Esophagus muscularis mucosa (tissue), 3 donors: ENCODE measurements around the gene CFB.
"Not testable (repeated sequence)": the region's sequence is repeated elsewhere in the genome, so short reads cannot be mapped to it uniquely, and the experiment has no call there.

Source experiments
- CTCF ChIP-seq, 3 experiments: fragments of 200-600 bp in 2 of 3; fragments of 450-650 bp in 1 of 3; sonication (generic) in 2 of 3; IDR thresholded peaks; one replicate each; pipeline ENCODE4 v1.5.1; 2017 to 2019; ENCODE audit warnings: antibody characterized with exemption in 3 of 3, mild to moderate bottlenecking in 2 of 3, moderate library complexity in 1 of 3
- POLR2A ChIP-seq: fragments of 450-650 bp; IDR thresholded peaks from one replicate; pipeline ENCODE4 v1.6.1; 2017; ENCODE audit warnings: antibody characterized with exemption, moderate library complexity, mild to moderate bottlenecking, low read depth
- POLR2AphosphoS5 ChIP-seq, 2 donors: sonication (generic); formaldehyde crosslinking; IDR thresholded peaks; one replicate each; pipeline ENCODE4 v1.6.1; 2017; ENCODE audit warnings: antibody characterized with exemption in 2 of 2

- TF ChIP-seq CTCF (IDR thresholded peaks at IDR 0.05); POLR2A; POLR2AphosphoS5 (IDR thresholded peaks at IDR 0.05): not testable (repeated sequence)
Measured at GRCh38 chr6:31994421-31994820, 48.5 kb downstream of the CFB start.
